ENCODE results near the gene PLA2G6. TPM values are rescaled to one million over a fixed set of nuclear protein-coding genes. Genes with fewer than 3 reads are reported as not detected.

The PLA2G6 gene
- total RNA-seq, 1 experiment from 2014 or later: 18.7 TPM

DNA sequence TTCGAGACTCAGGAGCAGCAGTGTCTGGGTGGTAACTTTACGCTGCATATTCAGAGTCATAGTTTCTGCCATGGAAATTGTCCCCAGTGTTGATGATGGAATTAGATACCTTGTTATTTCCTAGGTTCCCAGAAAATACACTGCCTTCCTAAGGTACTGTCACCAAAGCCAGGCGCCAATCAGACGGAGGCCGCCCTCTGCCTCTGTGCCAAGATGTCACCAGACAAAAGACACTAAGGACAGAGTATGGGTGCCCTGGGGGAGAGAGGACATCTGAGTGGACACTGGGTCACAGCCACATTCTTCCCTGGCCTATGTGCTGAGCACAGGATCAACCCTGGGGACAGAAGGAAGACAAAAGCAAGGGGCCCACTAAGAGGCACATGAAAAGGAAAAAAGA is 11.2 kb downstream of the PLA2G6 start:
- Mint-ChIP-seq H3K27me3 (ENCODE audit: insufficient read depth, unreplicated experiment) (no peaks in the 10 kb centered on the region), H3K36me3 (ENCODE audit: insufficient read depth, unreplicated experiment) (peaks cover 13% of the 10 kb centered on the region), H3K4me3 (ENCODE audit: unreplicated experiment) (no peak overlapping the region), H3K4me1 (ENCODE audit: low read depth, unreplicated experiment) (no peaks in the 10 kb centered on the region), H3K9me3 (ENCODE audit: unreplicated experiment) (no peaks in the 10 kb centered on the region), H3K27ac (ENCODE audit: unreplicated experiment) (no peak overlapping the region)
- intact Hi-C loops (cut with micrococcal nuclease; ENCODE audit: unreplicated experiment): no loop called here
- ChIA-PET POLR2A (no interaction called here), CTCF (no interaction called here)
- DNase-seq: no peak
- H3K27me3 ChIP-seq (replicated peaks; ENCODE audit: control insufficient read depth, insufficient read depth, low read length): no peaks in the 10 kb centered on the region
- no peaks in the 10 kb centered on the region; the same call in 1 of the 2 replicates for H3K4me1 ChIP-seq
- H3K4me3 ChIP-seq (ENCODE audit: low read depth, low read length): no peak overlapping the region
- H3K9me3 ChIP-seq: no peaks in the 10 kb centered on the region
- no TSS peak for BruUV-seq (replicated peaks)
- H3K36me3 ChIP-seq (ENCODE audit: control insufficient read depth, insufficient read depth, low read length): no peaks in the 10 kb centered on the region; the same call in 1 of the 2 replicates
- TF ChIP-seq, protein P1, sequence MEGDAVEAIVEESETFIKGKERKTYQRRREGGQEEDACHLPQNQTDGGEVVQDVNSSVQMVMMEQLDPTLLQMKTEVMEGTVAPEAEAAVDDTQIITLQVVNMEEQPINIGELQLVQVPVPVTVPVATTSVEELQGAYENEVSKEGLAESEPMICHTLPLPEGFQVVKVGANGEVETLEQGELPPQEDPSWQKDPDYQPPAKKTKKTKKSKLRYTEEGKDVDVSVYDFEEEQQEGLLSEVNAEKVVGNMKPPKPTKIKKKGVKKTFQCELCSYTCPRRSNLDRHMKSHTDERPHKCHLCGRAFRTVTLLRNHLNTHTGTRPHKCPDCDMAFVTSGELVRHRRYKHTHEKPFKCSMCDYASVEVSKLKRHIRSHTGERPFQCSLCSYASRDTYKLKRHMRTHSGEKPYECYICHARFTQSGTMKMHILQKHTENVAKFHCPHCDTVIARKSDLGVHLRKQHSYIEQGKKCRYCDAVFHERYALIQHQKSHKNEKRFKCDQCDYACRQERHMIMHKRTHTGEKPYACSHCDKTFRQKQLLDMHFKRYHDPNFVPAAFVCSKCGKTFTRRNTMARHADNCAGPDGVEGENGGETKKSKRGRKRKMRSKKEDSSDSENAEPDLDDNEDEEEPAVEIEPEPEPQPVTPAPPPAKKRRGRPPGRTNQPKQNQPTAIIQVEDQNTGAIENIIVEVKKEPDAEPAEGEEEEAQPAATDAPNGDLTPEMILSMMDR (IDR thresholded peaks at IDR 0.05; ENCODE audit: insufficient read depth in 1 of 2, low read depth in 1 of 2, low read length in 1 of 2, severe bottlenecking in 1 of 2, unreplicated experiment in 1 of 2): no peak

DNA sequence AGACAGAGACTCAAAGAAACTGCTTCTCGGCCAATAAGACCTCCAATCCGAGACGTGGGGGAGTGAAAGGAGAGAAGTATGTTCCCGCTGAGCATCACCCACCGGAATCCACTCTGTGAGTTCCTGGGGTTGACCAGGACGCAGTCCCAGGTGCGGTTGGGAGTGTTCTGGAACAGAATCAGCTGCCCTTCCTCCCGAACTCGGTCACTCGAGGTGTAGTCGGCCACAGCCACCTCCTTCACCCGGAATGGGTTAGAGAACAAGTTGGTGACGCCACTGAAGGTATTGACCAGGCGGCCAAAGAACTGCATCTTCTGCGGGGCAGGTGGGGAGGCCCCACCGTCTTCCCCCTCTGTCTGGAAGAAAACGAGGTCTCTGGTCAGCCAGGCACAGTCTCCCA is 12.5 kb downstream of the PLA2G6 start:
- Mint-ChIP-seq H3K27me3 (ENCODE audit: insufficient read depth, unreplicated experiment) (no peaks in the 10 kb centered on the region), H3K4me1 (ENCODE audit: low read depth, unreplicated experiment) (peaks cover 13% of the 10 kb centered on the region), H3K4me3 (ENCODE audit: unreplicated experiment) (no peak overlapping the region), H3K36me3 (ENCODE audit: insufficient read depth, unreplicated experiment) (peaks cover 8% of the 10 kb centered on the region), H3K27ac (ENCODE audit: unreplicated experiment) (no peak overlapping the region), H3K9me3 (ENCODE audit: unreplicated experiment) (no peaks in the 10 kb centered on the region)
- no peaks in the 10 kb centered on the region for H3K9me3 ChIP-seq
- intact Hi-C loops (cut with micrococcal nuclease; ENCODE audit: unreplicated experiment): no loop called here
- no peaks in the 10 kb centered on the region for H3K27me3 ChIP-seq (replicated peaks; ENCODE audit: control insufficient read depth, insufficient read depth, low read length)
- DNase-seq: no peak
- no peaks in the 10 kb centered on the region; the same call in 1 of the 2 replicates for H3K36me3 ChIP-seq (ENCODE audit: control insufficient read depth, insufficient read depth, low read length)
- peaks cover 13% of the 10 kb centered on the region for H3K4me1 ChIP-seq
- BruUV-seq (replicated peaks): no TSS peak
- TF ChIP-seq, protein P1 (IDR thresholded peaks at IDR 0.05; ENCODE audit: insufficient read depth in 1 of 2, low read depth in 1 of 2, low read length in 1 of 2, severe bottlenecking in 1 of 2, unreplicated experiment in 1 of 2): no peak
- ChIA-PET POLR2A (no interaction called here), CTCF (no interaction called here)
- no peak overlapping the region for H3K4me3 ChIP-seq (ENCODE audit: low read depth, low read length)

DNA sequence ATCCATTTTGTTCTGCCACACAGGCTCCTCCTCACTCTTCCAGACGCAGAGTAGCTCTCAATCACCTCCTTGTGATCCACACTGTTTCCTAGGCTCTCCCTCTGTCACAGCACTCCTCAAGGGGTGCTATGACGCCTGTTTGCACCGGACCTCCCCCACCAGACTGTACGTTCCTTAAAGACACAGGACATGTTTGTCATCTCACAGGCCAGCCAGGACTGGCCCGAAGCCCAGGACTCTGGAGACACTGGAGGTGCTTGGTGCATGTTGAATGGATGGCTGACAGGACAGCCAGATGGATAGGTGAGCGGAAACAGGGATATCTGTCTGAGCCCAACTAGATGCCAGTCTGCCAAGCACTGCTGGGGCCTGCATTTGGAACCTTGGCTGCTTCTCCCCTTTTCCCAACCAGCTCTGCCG is 13.6 kb downstream of the PLA2G6 start:
- Histone ChIP-seq H3K36me3 (ENCODE audit: control insufficient read depth, insufficient read depth, low read length) (no peaks in the 10 kb centered on the region; the same call in 1 of the 2 replicates), H3K4me1 (peaks cover 25% of the 10 kb centered on the region), H3K9me3 (no peaks in the 10 kb centered on the region), H3K4me3 (ENCODE audit: low read depth, low read length) (no peak overlapping the region), H3K27me3 (replicated peaks; ENCODE audit: control insufficient read depth, insufficient read depth, low read length) (no peaks in the 10 kb centered on the region)
- no peak for DNase-seq
- Mint-ChIP-seq H3K27ac (ENCODE audit: unreplicated experiment) (peak overlapping the region; percentile 12), H3K36me3 (ENCODE audit: insufficient read depth, unreplicated experiment) (peaks cover 6% of the 10 kb centered on the region), H3K27me3 (ENCODE audit: insufficient read depth, unreplicated experiment) (no peaks in the 10 kb centered on the region), H3K9me3 (ENCODE audit: unreplicated experiment) (no peaks in the 10 kb centered on the region), H3K4me3 (ENCODE audit: unreplicated experiment) (no peak overlapping the region), H3K4me1 (ENCODE audit: low read depth, unreplicated experiment) (peaks cover 13% of the 10 kb centered on the region)
- TF ChIP-seq, protein P1 (IDR thresholded peaks at IDR 0.05; ENCODE audit: insufficient read depth in 1 of 2, low read depth in 1 of 2, low read length in 1 of 2, severe bottlenecking in 1 of 2, unreplicated experiment in 1 of 2): no peak
- no TSS peak for BruUV-seq (replicated peaks)
- POLR2A ChIA-PET: no interaction called here
- intact Hi-C loops (cut with micrococcal nuclease; ENCODE audit: unreplicated experiment): no loop called here
- CTCF ChIA-PET: no interaction called here

All from Caco-2 (cell line).